HL-60 (cell line): ENCODE results near the gene KLK7.

Experiments used
- DNase-seq, 2 experiments: peaks; one replicate each; pipeline ENCODE4 v3.0.0-alpha.2; 2010 to 2020; ENCODE audit warnings: low read depth in 1 of 2, low spot score in 1 of 2
- H3K27ac ChIP-seq: fragments of 250-450 bp; sonication (Bioruptor Pico); replicated peaks from 2 replicates; pipeline ENCODE4 v1.5.1; 2020; ENCODE audit warnings: mild to moderate bottlenecking, moderate library complexity
- H3K27me3 ChIP-seq: fragments of 250-450 bp; sonication (Bioruptor Pico); 2 replicates; pipeline ENCODE4 v1.5.1; 2021; ENCODE audit warnings: mild to moderate bottlenecking, moderate library complexity; ENCODE audit not compliant: insufficient read depth, poor library complexity, severe bottlenecking
- H3K4me3 ChIP-seq: replicated peaks from 2 replicates; pipeline ENCODE4 v1.5.1; 2011; ENCODE audit warnings: mild to moderate bottlenecking, control low read depth, low read length; ENCODE audit not compliant: insufficient read depth
- CTCF ChIP-seq: IDR thresholded peaks from one replicate; pipeline ENCODE4 v1.5.1; 2011; ENCODE audit warnings: low read length, control low read depth, inconsistent platforms; ENCODE audit not compliant: insufficient read depth
- GABPA ChIP-seq: IDR thresholded peaks from 2 replicates; pipeline ENCODE4 v1.6.1; 2012; ENCODE audit warnings: low read depth
- POLR2AphosphoS5 ChIP-seq: IDR thresholded peaks from 2 replicates; pipeline ENCODE4 v1.6.1; 2012; ENCODE audit warnings: low read depth
- REST ChIP-seq: IDR thresholded peaks from 2 replicates; pipeline ENCODE4 v1.6.1; 2012; ENCODE audit warnings: low read depth; ENCODE audit not compliant: insufficient replicate concordance
- SPI1 ChIP-seq: IDR thresholded peaks from 2 replicates; pipeline ENCODE4 v1.6.1; 2012; ENCODE audit warnings: low read depth, mild to moderate bottlenecking, borderline replicate concordance

KLK7 gene

GRCh38 chr19:51027126-51027806 is 43.5 kb upstream of the KLK7 start:
- Histone ChIP-seq H3K4me3 (no peak overlapping the region), H3K27ac (no peak overlapping the region), H3K27me3 (no peaks in the 10 kb centered on the region)
- no peak for DNase-seq
- TF ChIP-seq CTCF: no peak
- no peak for TF ChIP-seq POLR2AphosphoS5
- TF ChIP-seq REST: no peak
- no peak for TF ChIP-seq SPI1
- TF ChIP-seq GABPA: no peak

- Histone ChIP-seq H3K27me3 (no peaks in the 10 kb centered on the region), H3K4me3 (no peak within 1 kb of the TSS), H3K27ac (no peak within 1 kb of the TSS)
- DNase-seq: no peak
- TF ChIP-seq POLR2AphosphoS5: no peak
- no peak for TF ChIP-seq SPI1
- no peak for TF ChIP-seq CTCF
- no peak for TF ChIP-seq REST
- TF ChIP-seq GABPA: no peak
Observed at GRCh38 chr19:51026554-51026831, 42.8 kb upstream of the KLK7 start, which contains the start of gene KLK11. TSS of gene KLK11 (minus strand) at chr19:51026616. CDS start at chr19:51025631, 985 bp downstream.

- DNase-seq: no peak
- TF ChIP-seq REST (no peak), GABPA (no peak), POLR2AphosphoS5 (no peak), SPI1 (no peak), CTCF (no peak)
- H3K4me3 ChIP-seq: no peak overlapping the region
- H3K27me3 ChIP-seq: no peaks in the 10 kb centered on the region
- H3K27ac ChIP-seq: no peak overlapping the region
Observed at GRCh38 chr19:51025809-51026553, 42.3 kb upstream of the KLK7 start.
